Stimulated activated naive CD8-positive, alpha-beta T cell treated with anti-CD3 and anti-CD28 coated beads, Interleukin-15, Interleukin-2, amounts not matched to agents 100 U/mL and 50 U/mL, for 24 hours (primary cell): ENCODE measurements around the gene GRM4.
A peak's percentile ranks its signal among the peaks of the same experiment; 100 is the strongest.

ENCODE experiments used
- ATAC-seq: fragments of 150-1000 bp; cut with Tn5 transposase; one replicate; pipeline ENCODE4 v1.10.0; 2021
- DNase-seq: peaks from one replicate; pipeline ENCODE4 v3.0.0; 2021

Gene GRM4

DNA sequence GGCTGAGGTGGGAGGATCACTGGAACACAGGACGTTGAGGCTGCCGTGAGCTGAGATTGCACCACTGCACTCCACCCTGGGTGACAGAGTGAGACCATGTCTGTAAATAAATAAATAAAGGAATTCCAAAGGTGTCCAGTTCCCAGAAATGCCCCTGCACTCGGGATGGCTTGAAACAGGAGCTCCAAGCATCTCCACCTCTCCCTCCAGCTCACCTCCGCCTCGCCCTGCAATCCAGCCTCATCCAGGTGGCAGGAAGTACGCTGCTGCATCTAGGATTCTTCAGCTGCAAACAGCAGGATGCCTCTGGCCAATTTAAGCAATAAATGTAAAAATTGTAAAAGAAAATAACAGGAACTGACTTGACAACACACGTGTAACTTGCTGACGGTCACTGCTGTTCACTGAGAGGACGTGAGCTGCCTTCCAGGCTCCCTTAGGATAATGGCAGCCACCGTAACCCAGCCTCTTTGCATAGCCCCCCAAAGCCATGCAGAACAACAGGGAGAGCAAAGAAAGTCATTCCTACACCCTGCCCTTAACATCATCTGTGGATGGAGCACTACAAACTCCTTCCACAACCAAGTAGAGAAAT, 11.4 kb upstream of the GRM4 start:
- no peak for DNase-seq
- ATAC-seq = no peak

DNA sequence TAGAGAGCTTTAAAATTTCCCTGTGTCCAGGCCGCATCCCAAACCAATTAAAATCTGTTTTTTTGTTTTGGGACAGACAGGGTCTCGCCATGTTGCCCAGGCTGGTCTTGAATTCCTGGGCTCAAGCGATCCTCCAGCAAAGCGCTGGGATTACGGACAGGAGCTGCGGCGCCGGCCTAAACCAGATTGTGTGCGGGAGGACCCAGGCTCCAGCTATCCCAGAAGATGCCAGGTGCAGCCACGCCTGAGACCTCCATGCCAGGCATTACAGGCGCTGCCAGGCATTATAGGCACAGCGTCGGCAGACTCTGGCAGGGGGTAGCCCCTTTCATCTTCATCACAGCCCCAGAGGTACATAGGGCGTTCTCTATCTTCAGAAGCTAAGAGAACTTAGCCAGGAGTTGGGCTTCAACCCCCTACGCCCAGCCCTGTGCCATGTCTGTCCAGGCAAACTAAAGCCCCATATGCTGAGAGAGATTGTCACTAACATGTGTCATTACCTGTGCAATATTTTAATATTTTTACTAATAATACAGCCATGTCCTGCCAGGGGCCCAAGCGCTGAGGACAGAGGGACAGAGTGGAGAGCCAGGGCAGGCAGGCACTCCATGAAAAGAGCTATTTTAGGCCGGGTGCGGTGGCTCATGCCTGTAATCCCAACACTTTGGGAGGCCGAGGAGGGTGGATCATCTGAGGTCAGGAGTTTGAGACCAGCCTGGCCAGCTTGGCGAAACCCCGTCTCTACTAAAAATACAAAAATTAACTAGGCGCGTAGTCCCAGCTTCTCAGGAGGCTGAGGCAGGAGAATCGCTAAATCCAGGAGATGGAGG, 9.8 kb upstream of the GRM4 start:
- DNase-seq (no peak), ATAC-seq (no peak)

DNA sequence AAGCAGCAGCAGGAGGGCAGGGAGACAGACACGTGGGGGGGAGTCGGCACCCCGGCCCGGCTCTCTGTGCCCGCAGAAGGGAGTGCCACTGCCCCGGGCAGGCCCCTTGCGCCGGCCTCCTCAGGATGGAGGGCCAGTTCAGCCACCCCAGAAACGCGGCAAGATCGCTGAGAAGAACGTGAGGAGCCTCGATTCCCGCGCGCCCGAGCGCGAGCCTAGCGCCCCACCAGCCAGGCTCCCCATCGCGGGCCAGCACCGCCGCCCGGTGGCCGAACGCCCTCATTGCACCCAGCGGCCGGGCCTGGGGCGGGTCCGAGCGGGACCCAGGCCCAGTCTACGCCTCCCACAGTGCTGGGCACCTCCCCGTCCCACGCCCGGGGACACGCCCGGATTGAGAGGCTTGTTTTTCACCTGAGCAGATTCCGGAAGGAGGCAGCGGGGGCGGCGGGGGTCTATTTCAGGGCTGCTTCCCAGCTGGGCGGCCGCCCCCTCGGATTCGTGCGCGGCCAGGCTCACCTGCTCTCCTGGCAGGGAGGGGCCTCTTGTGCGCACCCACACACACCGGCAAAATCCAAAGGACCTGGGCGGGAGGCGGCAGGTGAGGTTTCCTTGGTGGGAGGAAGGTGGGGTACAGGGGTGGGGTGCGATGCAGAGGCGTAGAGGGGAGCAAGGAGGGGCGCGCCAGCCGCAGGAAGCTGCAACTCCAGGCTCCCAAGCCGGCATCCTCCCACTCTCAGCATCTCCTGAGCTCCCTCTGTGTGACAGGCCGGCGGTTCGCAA, 9.0 kb upstream of the GRM4 start:
- ATAC-seq (peak; percentile 76), DNase-seq (peak; percentile 83)

DNA sequence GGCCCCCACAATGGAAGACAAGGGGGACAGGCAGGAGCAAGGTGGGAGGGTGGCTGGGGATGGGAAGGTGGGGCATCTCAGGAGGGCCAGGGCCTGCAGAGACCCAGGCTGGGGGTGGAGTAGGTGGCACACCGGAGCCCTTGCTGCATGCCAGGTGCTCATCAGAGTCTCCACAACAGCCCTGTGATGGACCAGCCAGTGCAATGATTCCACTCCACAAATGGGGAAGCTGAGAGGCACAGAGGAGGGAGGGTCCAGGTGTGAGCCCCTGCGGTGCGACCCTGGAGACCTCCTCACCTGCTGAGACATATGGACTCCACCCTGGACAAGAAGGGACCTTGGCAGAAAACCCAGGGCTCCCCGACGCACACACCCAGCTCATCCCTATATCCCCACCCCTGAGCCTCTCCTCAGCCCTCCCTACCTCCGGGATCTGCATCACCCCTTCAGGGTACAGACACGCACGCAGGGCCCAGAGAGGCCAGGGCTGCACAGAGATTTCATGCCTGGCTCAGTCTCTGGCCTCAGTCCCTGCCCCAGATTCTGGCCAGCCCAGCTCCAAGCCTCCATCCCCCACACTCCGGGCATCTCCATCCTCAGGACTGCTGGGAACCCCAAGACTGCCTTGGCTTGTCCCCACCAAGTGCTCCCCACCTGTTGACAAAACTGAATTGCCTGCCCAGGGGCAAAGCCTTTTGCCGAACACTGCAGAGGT, 7.1 kb upstream of the GRM4 start:
- DNase-seq (no peak), ATAC-seq (no peak)

DNA sequence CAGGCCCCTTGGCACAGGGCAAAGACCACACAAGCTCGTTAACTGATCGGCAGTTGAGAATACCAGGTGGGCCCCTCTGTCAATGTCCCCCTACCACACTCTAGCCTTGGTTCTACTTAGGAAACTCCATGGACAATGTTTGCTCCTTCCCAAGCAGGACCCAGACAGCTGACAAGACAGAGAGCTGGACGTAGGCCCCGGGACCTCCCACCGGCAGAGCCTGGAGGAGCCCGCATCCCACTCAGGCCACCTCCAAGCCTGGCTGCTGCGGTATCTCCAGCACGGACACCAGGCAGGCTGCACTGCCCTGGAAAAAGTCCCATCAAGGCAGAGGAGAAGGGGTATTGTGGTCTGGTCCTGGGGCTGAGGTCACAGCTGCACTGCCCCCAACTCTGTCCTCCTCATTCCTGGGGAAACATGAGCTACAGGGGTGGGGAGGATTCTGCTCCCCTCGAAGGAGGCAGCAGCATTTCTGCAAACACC, 6.2 kb upstream of the GRM4 start:
- no peak for ATAC-seq
- DNase-seq = no peak

DNA sequence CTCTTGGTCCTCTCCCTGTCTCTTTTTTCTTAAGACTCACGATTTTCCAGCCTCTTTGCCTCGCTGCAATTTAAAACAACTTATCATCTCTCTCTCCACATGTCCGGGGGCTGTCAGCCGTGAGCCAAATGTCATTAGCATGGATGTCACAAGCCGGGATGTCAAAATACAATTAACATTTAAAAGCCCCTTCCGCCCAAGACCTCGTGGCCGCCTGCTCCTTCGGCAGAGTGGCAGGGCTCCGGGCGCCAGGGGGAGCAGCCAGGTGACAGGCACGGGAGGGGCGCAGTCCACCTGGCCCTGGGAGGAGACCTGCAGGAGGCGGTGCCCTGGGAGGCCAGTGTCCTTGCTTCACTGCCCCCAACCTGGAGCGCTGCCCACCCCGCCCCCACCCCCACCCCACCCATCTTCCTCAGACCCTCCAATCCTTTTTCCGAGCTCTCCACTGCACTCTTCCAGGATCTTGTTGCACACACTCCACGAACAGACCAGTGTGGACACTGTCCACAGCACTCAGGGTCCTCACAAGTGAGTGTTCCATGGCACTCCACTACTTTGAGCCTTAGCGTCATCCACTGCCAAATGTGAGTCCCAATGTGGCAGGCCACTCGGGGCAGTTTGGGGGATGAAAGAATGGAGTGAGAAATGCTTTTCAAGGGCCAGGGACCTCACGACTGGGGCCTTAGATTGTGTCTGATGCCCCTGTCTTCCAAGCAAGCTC, 5.6 kb upstream of the GRM4 start:
- ATAC-seq (no peak), DNase-seq (no peak)

DNA sequence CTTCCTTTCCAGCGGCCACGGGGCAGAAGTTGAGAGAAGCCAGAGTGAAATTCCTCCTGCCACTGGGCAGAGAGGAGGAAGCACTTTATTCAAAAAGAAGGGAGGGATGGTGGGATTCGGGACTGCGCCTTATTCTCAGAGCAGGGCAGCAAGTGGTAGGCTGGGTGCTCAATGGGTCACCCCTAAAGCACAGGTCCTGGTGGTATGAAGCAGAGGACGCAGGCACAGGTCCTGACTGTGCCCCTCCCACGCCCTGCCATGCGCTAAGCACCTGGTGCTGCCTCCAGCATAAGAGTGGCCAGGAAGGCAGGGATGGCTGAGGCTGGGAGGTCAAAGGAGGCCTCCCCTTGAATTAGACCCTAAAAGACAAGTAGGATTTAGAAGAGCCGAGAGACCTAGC, 4.9 kb upstream of the GRM4 start:
- ATAC-seq = no peak
- no peak for DNase-seq

DNA sequence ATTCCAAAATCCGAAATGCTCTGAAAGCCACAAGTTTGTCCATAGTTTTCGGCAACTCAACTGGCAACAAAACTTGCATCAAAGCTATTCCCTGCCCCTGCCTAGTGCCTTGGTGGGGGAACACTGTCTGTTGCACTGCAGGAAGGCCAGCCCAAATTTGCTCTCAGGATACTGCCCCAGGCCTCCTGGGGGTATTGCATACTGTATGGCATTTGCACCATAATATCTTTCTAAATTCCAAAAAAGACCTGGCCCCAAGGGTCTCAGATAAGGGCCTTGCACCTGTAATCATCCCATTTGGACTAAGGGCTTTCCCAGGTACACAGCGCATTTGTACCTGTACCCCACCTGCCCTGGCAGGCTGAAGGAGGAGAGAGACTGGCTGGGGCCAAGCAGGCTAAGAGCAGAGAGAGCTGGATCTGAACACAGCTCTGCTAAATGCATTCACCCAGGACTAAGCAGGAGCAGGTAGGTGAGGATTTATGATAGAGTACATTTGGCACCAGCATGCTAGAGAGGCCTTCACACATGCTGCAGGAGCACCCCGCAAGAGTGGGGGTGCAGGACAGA, 4.0 kb upstream of the GRM4 start:
- ATAC-seq (no peak), DNase-seq (no peak)

DNA sequence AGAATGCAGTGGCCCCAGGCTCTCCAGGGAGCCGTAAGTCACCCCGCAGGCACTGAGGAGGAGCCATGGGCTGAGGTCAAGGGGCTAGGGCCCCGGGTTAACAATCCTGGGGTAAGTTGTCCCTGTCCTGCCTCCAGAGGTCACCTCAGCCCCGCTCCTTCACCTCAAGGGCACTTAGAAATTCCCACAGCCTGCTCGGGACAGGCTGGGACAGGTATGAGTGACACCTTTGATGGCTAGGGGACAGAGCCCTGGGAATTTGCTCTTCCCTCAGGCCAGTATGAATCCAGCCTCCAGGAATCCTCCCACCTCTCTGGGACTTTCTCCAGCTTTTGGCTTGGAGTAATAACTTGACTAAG, 3.5 kb upstream of the GRM4 start:
- DNase-seq (no peak), ATAC-seq (no peak)

DNA sequence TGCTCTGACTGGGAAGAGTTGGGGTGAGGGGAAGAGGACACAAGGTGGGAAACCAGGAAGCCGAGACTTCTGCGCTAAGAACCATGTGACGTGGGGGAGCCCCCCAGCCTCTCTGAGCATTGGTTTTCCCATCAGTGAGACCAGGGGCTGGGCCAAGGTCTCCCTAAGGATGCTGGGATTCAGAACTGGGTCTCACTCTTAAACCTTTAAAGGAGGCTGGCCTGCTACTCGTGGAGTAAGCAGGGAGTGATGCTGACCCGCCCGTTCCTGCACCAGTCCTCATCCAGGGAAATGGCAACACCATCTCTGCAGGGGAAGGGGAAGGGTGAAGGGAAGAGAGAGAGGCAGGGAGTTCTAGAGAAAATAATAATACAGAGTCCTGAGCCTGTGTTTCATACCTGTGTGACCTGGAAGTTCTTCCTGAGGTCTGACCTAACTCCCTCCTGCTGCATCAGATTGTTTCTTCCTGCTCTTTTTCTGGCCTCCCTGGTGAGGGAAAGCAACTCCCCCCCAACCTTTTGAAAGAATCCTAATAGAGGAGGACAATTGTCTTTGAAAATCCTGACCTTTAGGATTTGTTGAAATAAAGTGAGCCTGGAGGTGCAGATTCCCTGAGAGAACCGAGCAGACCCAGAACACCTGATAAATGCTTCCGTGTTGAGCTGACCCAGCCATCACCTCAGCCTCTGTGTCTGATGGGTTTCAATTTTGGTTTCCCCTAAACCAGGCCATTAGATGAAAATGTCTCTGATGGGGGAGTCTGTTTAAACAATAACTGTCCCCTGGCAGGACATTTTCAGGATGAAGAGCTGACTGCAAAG, 3.0 kb upstream of the GRM4 start:
- DNase-seq = no peak
- ATAC-seq = no peak

DNA sequence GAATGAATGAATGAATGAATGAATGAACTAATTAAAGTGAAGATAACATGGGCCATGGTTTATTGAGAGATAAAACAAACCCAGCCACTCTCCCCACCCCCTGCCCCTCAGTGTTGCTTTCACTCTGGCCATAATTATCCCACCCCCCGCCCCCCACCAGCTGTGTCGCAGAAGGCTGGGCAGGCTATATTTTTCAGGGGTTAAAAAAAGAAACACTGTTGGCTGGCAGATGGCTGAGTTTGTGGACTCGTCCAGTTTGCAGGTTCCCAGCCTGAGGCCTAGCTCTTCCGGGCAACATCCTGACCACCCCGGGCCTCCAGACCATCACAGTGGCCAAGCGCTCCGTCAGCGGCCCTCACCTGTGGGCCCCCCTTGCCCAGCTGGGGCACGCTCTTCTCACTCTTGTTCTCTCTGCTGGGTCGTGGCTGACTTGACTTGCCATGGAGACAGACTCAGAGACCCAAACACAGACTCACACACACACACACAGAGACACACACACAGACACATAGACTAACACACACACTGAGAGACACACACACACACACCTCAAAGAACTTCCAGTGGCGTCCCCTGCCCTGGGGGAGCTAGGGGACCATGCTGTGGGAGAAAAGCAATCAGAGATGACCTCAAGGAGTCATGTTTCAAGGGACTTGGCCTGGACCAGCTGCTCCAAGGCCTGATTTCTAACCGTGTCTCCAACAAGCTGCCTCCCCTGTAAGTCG, 2.2 kb upstream of the GRM4 start:
- DNase-seq = no peak
- no peak for ATAC-seq

DNA sequence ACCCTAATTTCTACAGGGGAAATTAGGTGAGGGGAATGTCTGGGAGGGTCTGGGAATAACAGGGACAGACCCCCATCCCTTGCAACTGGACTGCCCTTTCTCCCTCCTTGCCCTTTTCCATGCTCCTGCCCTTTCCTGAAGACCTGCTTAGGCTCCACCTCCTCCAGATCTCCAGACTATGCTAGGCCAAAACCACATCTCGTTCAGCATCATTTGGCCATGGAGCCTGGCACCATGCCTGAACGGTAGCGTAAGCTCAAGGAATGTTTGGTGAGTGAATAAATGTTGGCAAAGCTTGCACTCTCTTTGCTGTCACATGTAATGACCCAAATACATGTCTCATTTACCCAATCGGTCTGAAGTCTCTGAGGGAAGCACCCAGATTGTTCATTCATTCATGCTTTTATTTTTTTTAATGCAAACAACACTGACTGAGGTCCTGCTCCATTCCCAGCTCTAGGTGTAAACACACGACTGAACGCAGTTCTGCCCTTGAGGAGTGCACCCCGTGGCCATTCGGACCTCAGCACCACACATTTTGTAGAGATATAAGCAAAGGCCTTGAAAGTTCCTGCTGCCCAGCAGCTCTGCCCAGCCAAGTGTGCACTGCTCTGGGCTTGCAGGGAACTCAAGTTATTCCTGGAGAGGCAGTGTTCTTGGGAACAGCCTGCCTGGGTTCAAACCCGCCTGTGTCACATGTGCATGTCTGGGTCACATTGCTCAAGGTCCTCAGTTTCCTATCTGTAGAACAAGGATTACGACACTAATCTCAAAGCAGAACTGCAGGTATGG, 1.1 kb upstream of the GRM4 start:
- ATAC-seq (no peak), DNase-seq (no peak)

DNA sequence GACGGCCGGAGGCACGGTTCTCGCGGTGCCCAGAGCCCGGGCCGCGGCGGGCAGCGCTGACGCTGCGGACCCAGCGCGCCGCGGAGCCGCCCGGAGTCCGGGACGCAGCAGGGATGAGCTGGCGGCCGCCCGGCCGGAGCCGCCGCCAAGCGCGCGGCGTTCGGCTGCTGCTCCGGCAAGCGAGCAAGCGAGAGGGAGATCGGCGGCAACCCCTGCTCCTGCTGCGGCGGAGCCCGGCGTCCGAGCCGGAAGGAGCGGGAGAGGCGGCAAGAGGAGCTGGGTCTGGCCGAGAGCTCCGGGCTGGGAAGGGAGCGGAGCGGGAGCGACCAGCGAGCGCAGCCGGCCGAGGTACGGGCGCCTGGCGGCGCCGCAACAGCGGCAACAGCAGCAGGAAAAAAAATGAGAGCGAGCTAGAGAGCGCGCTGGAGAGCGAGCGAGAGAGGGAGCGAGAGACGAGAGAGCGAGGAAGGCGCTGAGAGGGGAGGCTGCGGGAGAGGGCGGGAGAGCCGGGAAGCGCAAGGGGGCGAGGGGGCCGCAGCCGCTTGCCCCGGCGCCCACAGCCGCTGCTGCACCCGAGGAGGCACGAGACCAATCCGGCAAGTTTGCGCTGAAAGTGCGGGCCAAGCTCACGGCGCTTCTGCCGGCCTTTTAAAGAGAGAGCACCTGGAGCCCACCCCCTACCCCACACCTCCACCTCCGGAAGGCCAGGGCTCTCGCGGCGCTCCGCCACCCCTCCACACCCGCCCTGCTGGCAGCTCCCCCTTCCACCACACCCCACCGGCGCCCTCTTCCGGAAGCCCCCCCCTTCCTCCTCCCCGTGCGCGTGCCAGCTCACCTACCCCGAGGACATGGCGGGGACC, 496 bp downstream of the GRM4 start:
- peak; percentile 27 for DNase-seq
- ATAC-seq = peak; percentile 29

DNA sequence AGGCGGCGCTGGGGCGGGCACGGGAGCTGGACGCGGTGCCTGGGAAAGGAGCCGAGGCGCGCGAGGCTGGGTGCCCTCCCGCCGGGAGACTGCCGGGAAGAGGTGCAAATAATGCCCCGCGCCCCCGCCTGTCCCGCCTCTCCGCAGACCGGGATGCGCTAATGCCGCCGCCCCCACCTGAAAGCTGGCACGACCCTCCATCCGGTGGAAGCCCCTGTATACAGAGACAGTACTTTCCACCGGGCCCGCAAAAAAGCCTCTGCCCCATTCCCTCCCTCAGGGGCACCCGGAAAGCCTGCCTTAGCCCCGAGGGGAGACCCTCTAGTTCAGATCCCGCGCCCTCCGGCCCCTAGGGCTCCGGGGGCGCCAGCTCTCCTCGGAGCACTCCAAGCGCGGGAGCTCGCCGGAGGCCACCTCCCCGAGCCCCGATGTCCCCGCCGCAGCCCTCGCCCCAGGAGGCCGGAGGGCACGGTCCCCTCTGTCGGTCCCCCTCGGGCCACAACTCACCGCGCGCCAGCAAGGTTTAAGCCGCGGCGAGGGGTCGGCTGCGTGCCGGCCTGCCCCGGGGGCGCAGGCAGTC, 1.2 kb downstream of the GRM4 start:
- DNase-seq (no peak), ATAC-seq (no peak)

DNA sequence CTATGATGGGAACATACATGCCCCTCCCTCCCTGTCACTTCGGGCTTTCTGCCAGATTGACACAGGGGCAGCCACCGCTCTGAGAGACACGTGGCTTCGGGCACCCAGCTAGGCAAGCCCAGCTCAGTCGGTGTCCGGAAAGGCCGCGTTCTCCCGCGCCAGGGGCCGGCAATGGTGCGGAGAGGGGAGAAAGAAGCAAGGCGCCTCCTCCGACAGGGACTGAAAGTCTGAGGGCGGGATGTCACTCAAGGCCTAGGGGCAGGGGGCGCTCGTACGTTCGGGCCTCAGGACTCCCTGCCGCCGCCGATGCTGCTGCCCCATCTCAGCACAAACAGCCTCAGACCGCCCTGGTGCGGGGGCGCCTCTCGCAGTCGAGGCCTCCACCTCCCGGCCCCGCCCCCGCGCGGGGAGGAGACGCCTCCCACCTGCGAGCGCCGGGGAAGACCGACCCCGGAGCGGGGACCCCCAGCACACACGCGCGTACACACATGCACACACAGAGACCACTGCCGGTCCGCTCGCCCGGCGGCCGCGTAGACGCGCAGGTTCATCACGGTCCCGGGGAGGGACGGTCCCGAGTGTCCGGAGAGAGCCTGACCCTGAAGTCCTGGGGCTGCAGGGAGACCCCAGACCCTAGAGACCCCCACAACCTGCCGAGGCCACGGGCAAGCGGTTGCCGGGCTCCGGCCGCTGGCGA, 1.9 kb downstream of the GRM4 start:
- peak; percentile 62 for DNase-seq

DNA sequence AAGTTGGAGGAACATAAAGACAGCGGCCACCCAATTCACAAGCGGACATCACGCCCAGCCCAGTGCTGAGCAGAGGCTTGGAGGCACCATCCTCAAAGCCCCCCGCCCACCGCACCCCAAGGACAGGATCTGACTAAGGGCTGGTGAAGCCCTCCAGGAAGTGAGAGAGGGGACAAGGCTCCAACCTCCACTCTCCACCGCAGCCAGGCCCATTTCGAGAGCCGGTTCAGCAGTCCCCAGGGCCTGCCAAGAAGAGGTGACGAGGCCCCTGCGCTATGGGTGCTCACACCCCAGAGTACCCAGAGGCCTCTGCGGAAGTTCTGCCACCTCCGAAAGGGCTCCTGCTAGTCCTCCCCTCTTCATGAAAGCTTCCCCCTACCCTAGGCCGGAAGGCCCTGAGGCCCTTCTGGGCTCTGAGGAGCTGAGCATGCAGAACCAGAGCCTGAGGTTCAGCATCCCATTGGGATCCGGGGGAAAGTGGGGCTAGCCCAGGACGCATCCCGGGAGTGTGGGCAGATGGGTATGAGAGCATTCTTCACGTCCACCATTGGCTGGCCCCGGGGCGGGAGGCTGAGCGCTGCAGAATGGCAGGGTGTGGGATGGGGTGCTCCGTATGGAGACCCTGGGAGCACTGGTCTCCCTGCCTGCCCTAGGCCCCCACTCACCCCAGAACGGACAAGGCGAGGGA, 2.5 kb downstream of the GRM4 start:
- ATAC-seq (no peak), DNase-seq (no peak)

More for the DNA sequence above, 1.9 kb downstream of the GRM4 start:
- ATAC-seq = peak; percentile 47
